T-helper 1 cell (primary cell): Measurements from ENCODE around the gene PRR15L.
A peak's percentile ranks its signal among the peaks of the same experiment; 100 is the strongest.
"Not testable (repeated sequence)": the region's sequence is repeated elsewhere in the genome, so short reads cannot be mapped to it uniquely, and the experiment has no call there.

ENCODE experiments used
- DNase-seq, 5 donors: peaks; one replicate each; pipeline ENCODE4 v3.0.0-alpha.2; 2012 to 2020

The PRR15L gene

GRCh38 chr17:47988445-47988844 lies 30.8 kb upstream of the PRR15L start:
- DNase-seq = not testable (repeated sequence)

- DNase-seq = no peak
These were observed 29.7 kb upstream of the PRR15L start for GRCh38 chr17:47987240-47987835.

GRCh38 chr17:47986520-47986919 lies 28.8 kb upstream of the PRR15L start:
- DNase-seq = no peak

- no peak for DNase-seq
These were observed 26.0 kb upstream of the PRR15L start for GRCh38 chr17:47983492-47984223.

- DNase-seq = no peak
These were observed 25.1 kb upstream of the PRR15L start for GRCh38 chr17:47982645-47983390.

GRCh38 chr17:47982091-47982617 lies 24.5 kb upstream of the PRR15L start:
- DNase-seq = no peak

- DNase-seq = peak in 1 of 5 donors; percentile 50
These were observed 23.8 kb upstream of the PRR15L start for GRCh38 chr17:47981462-47981861.

- DNase-seq = no peak
These were observed 22.9 kb upstream of the PRR15L start for GRCh38 chr17:47980541-47980940.

- peak in 3 of 5 donors; percentile 17 to 58 (median 37) for DNase-seq
These were observed 20.6 kb upstream of the PRR15L start for GRCh38 chr17:47978324-47978723.

- no peak for DNase-seq
These were observed 18.1 kb upstream of the PRR15L start for GRCh38 chr17:47975823-47976205.

- DNase-seq = no peak
These were observed 17.6 kb upstream of the PRR15L start for GRCh38 chr17:47975189-47975822.

- no peak for DNase-seq
These were observed 15.9 kb upstream of the PRR15L start for GRCh38 chr17:47973541-47973940.

GRCh38 chr17:47970725-47971499 lies 13.2 kb upstream of the PRR15L start, which contains the start of gene CDK5RAP3:
TSS of gene CDK5RAP3 (plus strand) at chr17:47971113. CDS start at chr17:47971147, 34 bp downstream.
- DNase-seq = peak; percentile 96 to 100 (median 97)

- DNase-seq = no peak
These were observed 12.4 kb upstream of the PRR15L start for GRCh38 chr17:47969930-47970724.

GRCh38 chr17:47968836-47969235 lies 11.2 kb upstream of the PRR15L start:
- DNase-seq = no peak

- DNase-seq = no peak
These were observed 10.0 kb upstream of the PRR15L start for GRCh38 chr17:47967607-47968252.

GRCh38 chr17:47966079-47966519 lies 8.4 kb upstream of the PRR15L start:
- DNase-seq = no peak

- no peak for DNase-seq
These were observed 7.2 kb upstream of the PRR15L start for GRCh38 chr17:47964856-47965255.

- no peak for DNase-seq
These were observed 5.2 kb upstream of the PRR15L start for GRCh38 chr17:47962901-47963300.

- DNase-seq = no peak
These were observed 3.7 kb upstream of the PRR15L start for GRCh38 chr17:47961406-47961805.
